Pancreas (tissue), 10 donors: ENCODE results near the gene CD300H. TPM values are rescaled to one million over a fixed set of nuclear protein-coding genes. Genes with fewer than 3 reads are reported as not detected.
A peak's percentile ranks its signal among the peaks of the same experiment; 100 is the strongest.

ENCODE experiments used
- ATAC-seq, 4 donors: fragments of 200-7000 bp; cut with Tn5 transposase; one replicate each; pipeline versions ENCODE4 v1.8.0 to v1.9.1; 2020; ENCODE audit warnings: mild to moderate bottlenecking in 4 of 4, moderate library complexity in 4 of 4
- DNase-seq, 6 donors: peaks; one replicate each; pipeline ENCODE4 v3.0.0-alpha.2; 2020
- FAIRE-seq: peaks from 2 replicates; lab custom pipeline; 2012; peaks lifted over from hg19 to GRCh38; lab: Jason Lieb, UNC
- H3K27ac ChIP-seq, 4 donors: fragments of 200-600 bp; sonication (generic); 1 replicate in 3 of 4; 2 replicates in 1 of 4; pipeline versions ENCODE4 v1.5.0 to v1.8.0; 2020
- H3K27me3 ChIP-seq, 4 donors: fragments of 200-600 bp; one replicate each; pipeline ENCODE4 v1.8.0; 2021
- H3K36me3 ChIP-seq, 3 donors: fragments of 200-600 bp; sonication (generic) in 1 of 3; one replicate each; pipeline versions ENCODE4 v1.5.0 to v1.8.0; 2020 to 2021
- H3K4me1 ChIP-seq, 3 donors: fragments of 200-600 bp; one replicate each; pipeline ENCODE4 v1.8.0; 2021
- H3K4me3 ChIP-seq, 4 donors: fragments of 200-600 bp; sonication (generic) in 2 of 4; one replicate each; pipeline versions ENCODE4 v1.5.0 to v1.8.0; 2020 to 2021
- H3K9me3 ChIP-seq, 4 donors: fragments of 200-600 bp; one replicate each; pipeline ENCODE4 v1.8.0; 2021
- CTCF ChIP-seq, 4 donors: fragments of 200-600 bp; sonication (generic) in 3 of 4; IDR thresholded peaks; one replicate each; pipeline versions ENCODE4 v1.5.0 to v1.8.0; 2021; ENCODE audit warnings: antibody characterized with exemption in 4 of 4
- WGBS, 2 donors: extraction: QIAGEN DNeasy Blood & Tissue Kit; methylation state at CpG; one replicate each; pipeline ENCODE4 v1.1.7; 2013; 5-methylcytosine and 5-hydroxymethylcytosine counted together
- intact Hi-C, 3 donors: fragments of 100-400 bp; cut with DNase I; formaldehyde crosslinking; loops; one replicate each; pipeline versions ENCODE4 v1.11.1 to v1.14.2; 2022
- polyA plus RNA-seq, 2 donors: library from polyadenylated mRNA; stranded (reverse); fragments of 200-250 nt; gene quantifications; one replicate each; pipeline ENCODE4 v1.2.3, GENCODE V29; 2013
- total RNA-seq, 6 donors: library from RNA; stranded (reverse); fragmentation: NEBNext Ultra II Directional in 4 of 6; extraction: Animal tissue kit (Norgen Biotek cat#: 25700) in 4 of 6; gene quantifications; one replicate each; pipeline versions ENCODE4 v1.2.1 to v1.2.4, GENCODE V29; 2021 to 2023
- donor health status: healthy with polysubstance abuse.
- donor health status: DM: no; HTN: no; CAD: no; lungs with moderate emphysema.
- donor health status: DM: no; HTN: no; CAD: no.
- donor health status: control.
- donor health status: control.
- donor health status: Bipolar disorder and iron deficiency.
- donor health status: DM: yes; HTN: yes; CAD: no.
- donor health status: DM: no; HTN: no; CAD: no.
- donor health status: DM: no; HTN: no; CAD: no.
- donor health status: DM: yes; HTN: yes; CAD: no.

Gene CD300H
- total and polyA plus RNA-seq, 8 donors = not detected

GRCh38 chr17:74603746-74604145, 36.4 kb upstream of the CD300H start:
- no peak for DNase-seq
- Histone ChIP-seq H3K27ac (no peak overlapping the region), H3K9me3 (no peaks in the 10 kb centered on the region), H3K27me3 (no peaks in the 10 kb centered on the region), H3K36me3 (no peaks in the 10 kb centered on the region), H3K4me3 (no peak overlapping the region), H3K4me1 (no peaks in the 10 kb centered on the region)
- TF ChIP-seq CTCF (IDR thresholded peaks at IDR 0.05) = no peak
- no peak for ATAC-seq
- no peak for FAIRE-seq
- intact Hi-C loops = no loop called here
- 37 to 53% methylated on average over 5 of the region's 5 CpGs for WGBS, 2 donors

- DNase-seq = no peak
- Histone ChIP-seq H3K27me3 (no peaks in the 10 kb centered on the region), H3K4me3 (no peak overlapping the region), H3K36me3 (no peaks in the 10 kb centered on the region), H3K27ac (no peak overlapping the region), H3K4me1 (no peaks in the 10 kb centered on the region), H3K9me3 (no peaks in the 10 kb centered on the region)
- FAIRE-seq = no peak
- 43 to 56% methylated on average over 6 of the region's 6 CpGs for WGBS, 2 donors
- intact Hi-C loops = no loop called here
- ATAC-seq = peak in 2 of 4 donors; percentile 17 to 34
- TF ChIP-seq CTCF (IDR thresholded peaks at IDR 0.05) = no peak
Measured at GRCh38 chr17:74603037-74603635, 35.8 kb upstream of the CD300H start.

- H3K27me3 ChIP-seq = no peaks in the 10 kb centered on the region
- no peak for FAIRE-seq
- no peaks in the 10 kb centered on the region for H3K9me3 ChIP-seq
- no peaks in the 10 kb centered on the region for H3K4me1 ChIP-seq
- intact Hi-C loops = no loop called here
- H3K36me3 ChIP-seq = no peaks in the 10 kb centered on the region
- 30 to 40% methylated on average over 12 of the region's 12 CpGs for WGBS, 2 donors
- H3K27ac ChIP-seq = no peak overlapping the region
- ATAC-seq = peak in 3 of 4 donors; percentile 52 to 58 (median 53)
- peak in 3 of 4 donors; percentile 15 to 44 (median 30) for TF ChIP-seq CTCF (IDR thresholded peaks at IDR 0.05)
- H3K4me3 ChIP-seq = no peak overlapping the region
- peak in 1 of 6 donors; percentile 19 for DNase-seq
Measured at GRCh38 chr17:74601944-74602572, 34.7 kb upstream of the CD300H start.

GRCh38 chr17:74599448-74599939, 32.2 kb upstream of the CD300H start:
- WGBS, 2 donors = 38 to 44% methylated on average over 10 of the region's 10 CpGs
- DNase-seq (no peak), FAIRE-seq (no peak), ATAC-seq (peak in 2 of 4 donors; percentile 68 to 75)
- Histone ChIP-seq H3K4me3 (no peak overlapping the region), H3K36me3 (no peaks in the 10 kb centered on the region), H3K27ac (no peak overlapping the region), H3K9me3 (no peaks in the 10 kb centered on the region), H3K27me3 (no peaks in the 10 kb centered on the region), H3K4me1 (no peaks in the 10 kb centered on the region)
- intact Hi-C loops = no loop called here
- TF ChIP-seq CTCF (IDR thresholded peaks at IDR 0.05) = no peak

GRCh38 chr17:74599023-74599399, 31.7 kb upstream of the CD300H start:
- WGBS, 2 donors = 14 to 18% methylated on average over 3 of the region's 3 CpGs

More at GRCh38 chr17:74599023-74599399, 31.7 kb upstream of the CD300H start:
- Histone ChIP-seq H3K36me3 (no peaks in the 10 kb centered on the region), H3K4me1 (no peaks in the 10 kb centered on the region), H3K9me3 (no peaks in the 10 kb centered on the region), H3K27me3 (no peaks in the 10 kb centered on the region), H3K27ac (no peak overlapping the region), H3K4me3 (no peak overlapping the region)
- peak in 2 of 4 donors; percentile 10 to 21 for ATAC-seq
- no peak for DNase-seq
- TF ChIP-seq CTCF (IDR thresholded peaks at IDR 0.05) = no peak
- FAIRE-seq = no peak
- intact Hi-C loops = no loop called here
